ENCODE measurements around the gene ZNF428.
A peak's percentile ranks its signal among the peaks of the same experiment; 100 is the strongest.

ZNF428 gene

DNA sequence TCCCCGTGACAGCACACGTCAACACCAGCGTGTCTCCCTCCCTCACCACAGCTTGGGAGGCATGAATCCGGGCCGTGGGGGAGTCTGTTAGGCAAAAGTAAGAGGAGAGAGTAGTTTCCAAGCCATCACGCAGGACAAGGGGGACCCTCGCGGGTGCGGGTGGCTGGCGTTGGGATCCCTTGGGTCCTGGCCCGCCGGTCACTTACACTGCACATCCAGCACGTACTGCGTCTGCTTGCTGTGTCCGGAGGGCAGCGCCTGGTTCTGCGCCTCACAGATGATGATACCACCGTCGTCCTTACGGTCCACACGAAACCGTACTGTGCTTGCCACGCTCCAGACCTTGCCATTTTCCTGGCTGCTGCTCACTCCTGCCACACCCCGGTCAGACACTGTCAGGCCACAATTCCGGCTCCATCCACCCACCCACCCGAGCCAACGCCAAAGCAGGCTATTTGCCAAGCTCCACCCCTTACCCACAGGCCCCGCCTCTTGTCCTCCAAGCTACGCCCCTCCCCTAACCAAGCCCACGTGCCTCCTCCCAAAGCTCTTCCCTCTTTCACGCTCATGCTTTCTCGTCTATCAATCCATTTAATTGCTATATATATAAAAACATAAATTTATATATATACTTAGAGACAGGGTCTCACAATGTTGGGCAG is 6.6 kb upstream of the ZNF428 start:
- in situ Hi-C loops (cut with HindIII; ENCODE audit: low pct_ligation_motif_present, low sequenced_read_pairs), result no loop called here
- H3K4me3 ChIP-seq (ENCODE audit: low read depth, low read length), result no peak overlapping the region
- no peak overlapping the region for H3K27ac ChIP-seq
- H3K36me3 ChIP-seq (replicated peaks), result no peaks in the 10 kb centered on the region
- H3K27me3 ChIP-seq (replicated peaks), result no peaks in the 10 kb centered on the region
- no peak for DNase-seq
- peak; percentile 9 for TF ChIP-seq CTCF (IDR thresholded peaks at IDR 0.05; ENCODE audit: low read depth, low read length, missing control alignments)

DNA sequence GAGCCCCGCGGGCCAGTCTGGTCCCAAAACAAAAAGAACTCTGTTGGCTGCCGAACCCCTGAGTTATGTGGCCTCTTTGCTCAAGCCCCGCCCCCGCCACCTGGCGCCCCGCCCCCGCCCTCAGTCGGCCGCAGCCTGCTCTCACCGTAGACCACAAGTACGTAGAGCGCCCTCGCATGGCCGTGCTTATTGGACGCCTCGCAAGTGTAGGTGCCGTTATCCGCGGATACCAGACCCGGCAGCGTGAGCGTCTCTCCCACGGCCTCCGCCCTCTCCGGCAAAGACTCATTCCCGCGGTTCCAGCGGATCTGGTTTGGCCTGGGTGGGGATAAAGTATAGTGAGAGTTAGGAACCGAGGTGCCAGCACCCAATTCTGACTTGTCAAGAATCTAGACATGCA is 5.5 kb upstream of the ZNF428 start:
- Histone ChIP-seq H3K27me3 (replicated peaks) (no peaks in the 10 kb centered on the region), H3K27ac (no peak overlapping the region), H3K36me3 (replicated peaks) (no peaks in the 10 kb centered on the region), H3K4me3 (ENCODE audit: low read depth, low read length) (no peak overlapping the region)
- in situ Hi-C loops (cut with HindIII; ENCODE audit: low pct_ligation_motif_present, low sequenced_read_pairs), result no loop called here
- TF ChIP-seq CTCF (IDR thresholded peaks at IDR 0.05; ENCODE audit: low read depth, low read length, missing control alignments), result peak; percentile 4
- DNase-seq, result no peak

DNA sequence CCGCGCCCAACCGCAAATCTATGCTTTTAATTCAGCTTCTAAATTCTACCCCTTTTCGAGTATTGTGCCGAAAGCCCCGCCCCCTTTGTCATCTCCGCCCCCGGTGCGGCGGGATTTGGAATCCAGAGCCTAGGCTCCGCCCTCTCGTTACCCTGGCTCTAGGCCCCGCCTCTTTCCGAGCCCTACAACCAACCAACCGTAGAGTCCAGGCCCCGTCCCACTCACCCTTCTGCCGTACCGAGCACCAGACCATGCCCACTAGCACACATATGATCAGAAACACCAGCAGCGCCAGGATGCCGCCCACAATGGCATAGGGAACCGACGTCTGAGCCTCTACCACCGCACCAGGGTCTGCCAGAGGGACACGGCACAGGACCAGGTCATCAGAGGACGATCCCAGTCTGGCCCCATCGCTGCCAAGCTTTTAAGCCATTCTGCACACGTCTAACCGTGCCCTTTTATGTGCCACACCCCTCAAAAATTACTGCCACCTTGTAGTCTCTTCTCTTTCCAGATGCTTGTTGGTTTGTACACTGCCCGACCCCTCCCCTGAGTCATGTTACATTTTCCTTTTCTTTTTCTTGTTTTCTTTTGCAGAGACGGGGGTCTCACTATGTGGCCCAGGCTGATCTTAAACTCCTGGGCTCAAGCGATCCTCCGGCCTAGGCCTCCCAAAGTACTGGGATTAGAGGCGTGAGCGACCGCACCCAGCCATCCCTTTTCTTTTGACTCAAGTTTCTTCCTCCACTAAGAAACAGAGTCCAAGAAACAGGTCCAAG is 4.7 kb upstream of the ZNF428 start:
- in situ Hi-C loops (cut with HindIII; ENCODE audit: low pct_ligation_motif_present, low sequenced_read_pairs), result no loop called here
- H3K27ac ChIP-seq, result no peak overlapping the region
- no peak overlapping the region for H3K4me3 ChIP-seq (ENCODE audit: low read depth, low read length)
- no peak for DNase-seq
- no peaks in the 10 kb centered on the region for H3K36me3 ChIP-seq (replicated peaks)
- TF ChIP-seq CTCF (IDR thresholded peaks at IDR 0.05; ENCODE audit: low read depth, low read length, missing control alignments), result no peak
- H3K27me3 ChIP-seq (replicated peaks), result no peaks in the 10 kb centered on the region

DNA sequence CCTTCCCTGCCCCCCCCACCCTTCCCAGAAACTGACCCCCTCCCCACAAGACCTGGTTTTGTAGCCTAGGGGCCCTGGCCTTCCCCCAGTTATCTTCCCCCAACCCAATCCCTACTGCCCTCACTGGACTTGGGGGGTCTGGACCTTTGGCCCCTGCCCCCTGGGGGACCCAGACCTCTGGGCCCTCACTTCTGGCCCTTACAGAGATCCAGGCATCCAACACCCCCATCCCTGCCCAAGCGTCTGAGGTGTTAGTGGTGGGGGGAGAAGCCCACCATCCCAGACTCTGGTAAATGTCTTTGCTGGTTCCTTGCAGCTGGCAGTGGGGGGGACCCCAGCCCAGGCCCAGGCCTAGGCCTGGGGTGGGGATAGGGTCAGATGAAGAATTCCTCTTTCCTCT is 3.5 kb upstream of the ZNF428 start:
- no peaks in the 10 kb centered on the region for H3K27me3 ChIP-seq (replicated peaks)
- no peak for DNase-seq

GRCh38 chr19:43622070-43622469 is 2.6 kb upstream of the ZNF428 start:
- Histone ChIP-seq H3K27ac (no peak overlapping the region), H3K36me3 (replicated peaks) (no peaks in the 10 kb centered on the region), H3K27me3 (replicated peaks) (no peaks in the 10 kb centered on the region), H3K4me3 (ENCODE audit: low read depth, low read length) (no peak overlapping the region)
- no peak for TF ChIP-seq CTCF (IDR thresholded peaks at IDR 0.05; ENCODE audit: low read depth, low read length, missing control alignments)
- DNase-seq, result no peak
- in situ Hi-C loops (cut with HindIII; ENCODE audit: low pct_ligation_motif_present, low sequenced_read_pairs), result no loop called here

More for the DNA sequence above, 3.5 kb upstream of the ZNF428 start:
- no peak overlapping the region for H3K4me3 ChIP-seq (ENCODE audit: low read depth, low read length)
- in situ Hi-C loops (cut with HindIII; ENCODE audit: low pct_ligation_motif_present, low sequenced_read_pairs), result no loop called here
- no peak overlapping the region for H3K27ac ChIP-seq
- no peak for TF ChIP-seq CTCF (IDR thresholded peaks at IDR 0.05; ENCODE audit: low read depth, low read length, missing control alignments)
- no peaks in the 10 kb centered on the region for H3K36me3 ChIP-seq (replicated peaks)
